HepG2 (cell line): ENCODE results near the gene DYNC1LI2. TPM values are rescaled to one million over a fixed set of nuclear protein-coding genes. Genes with fewer than 3 reads are reported as not detected.

ENCODE experiments used
- CSRNP1 ChIP-seq: sonication (generic); formaldehyde crosslinking; IDR thresholded peaks from 2 replicates; pipeline ENCODE4 v1.8.1; 2023; ENCODE audit warnings: mild to moderate bottlenecking, missing genetic modification reagents
- DZIP1 ChIP-seq: sonication (generic); formaldehyde crosslinking; IDR thresholded peaks from 2 replicates; pipeline ENCODE4 v1.5.0; 2020; ENCODE audit warnings: mild to moderate bottlenecking, missing genetic modification reagents
- ELF4 ChIP-seq: sonication (generic); formaldehyde crosslinking; IDR thresholded peaks from 2 replicates; pipeline ENCODE4 v1.5.0; 2020; ENCODE audit warnings: missing genetic modification reagents, mild to moderate bottlenecking, moderate library complexity, borderline replicate concordance
- KMT2B ChIP-seq: IDR thresholded peaks from 2 replicates; pipeline ENCODE4 v1.6.1; 2016; ENCODE audit warnings: missing genetic modification reagents, missing compliant biosample characterization
- NPAS2 ChIP-seq: sonication (generic); formaldehyde crosslinking; IDR thresholded peaks from 2 replicates; pipeline ENCODE4 v1.8.0; 2022; ENCODE audit warnings: mild to moderate bottlenecking, missing genetic modification reagents, borderline replicate concordance
- TBX3 ChIP-seq: fragments of 450-650 bp; IDR thresholded peaks from 2 replicates; pipeline ENCODE4 v1.6.1; 2017; ENCODE audit warnings: antibody characterized with exemption, mild to moderate bottlenecking, inconsistent platforms, borderline replicate concordance
- THYN1 ChIP-seq: sonication (generic); formaldehyde crosslinking; IDR thresholded peaks from 2 replicates; pipeline ENCODE4 v1.8.1; 2023; ENCODE audit warnings: low read depth, mild to moderate bottlenecking, moderate library complexity, missing genetic modification reagents, borderline replicate concordance
- ZBTB34 ChIP-seq: sonication (generic); formaldehyde crosslinking; IDR thresholded peaks from 2 replicates; pipeline ENCODE4 v1.8.0; 2022; ENCODE audit warnings: mild to moderate bottlenecking, missing genetic modification reagents
- ZBTB7A ChIP-seq: sonication (generic); formaldehyde crosslinking; IDR thresholded peaks from 2 replicates; pipeline ENCODE4 v1.8.0; 2022; ENCODE audit warnings: mild to moderate bottlenecking, missing genetic modification reagents
- ZNF234 ChIP-seq: sonication (generic); formaldehyde crosslinking; conservative IDR thresholded peaks from 2 replicates; pipeline ENCODE4 v1.5.1; 2020; ENCODE audit warnings: mild to moderate bottlenecking, missing genetic modification reagents
- ZNF276 ChIP-seq: sonication (generic); formaldehyde crosslinking; IDR thresholded peaks from 2 replicates; pipeline ENCODE4 v1.4.0; 2020; ENCODE audit warnings: mild to moderate bottlenecking, low read depth, missing genetic modification reagents
- ZNF646 ChIP-seq: sonication (generic); formaldehyde crosslinking; IDR thresholded peaks from 2 replicates; pipeline ENCODE4 v1.9.0; 2021; ENCODE audit warnings: mild to moderate bottlenecking, missing genetic modification reagents
- polyA plus RNA-seq, 8 experiments: library from polyadenylated mRNA; depleted of rRNA in 3 of 8; stranded (reverse) in 7 of 8; unstranded in 1 of 8; fragments of >200 nt; fragmentation: Illumina TruSeq in 4 of 8; extraction: Trizol in 4 of 8; gene quantifications; 2 replicates each; pipeline versions ENCODE4 v1.2.1 to v1.2.3, GENCODE V29; 2011 to 2016; ENCODE audit warnings: low read depth in 4 of 8, missing spikeins in 1 of 8, mixed read lengths in 1 of 8; ENCODE audit not compliant: insufficient read depth in 1 of 8
- total RNA-seq, 5 experiments: library from RNA; depleted of rRNA; stranded (reverse); fragments of >200 nt; fragmentation: Illumina TruSeq; extraction: Trizol; gene quantifications; 2 replicates each; pipeline ENCODE4 v1.2.3, GENCODE V29; 2016; ENCODE audit warnings: low read depth in 1 of 5

DYNC1LI2 gene
- total and polyA plus RNA-seq, 2 of the 13 experiments (the other 11 are each of a cell fraction or from before 2014, with no cell fraction given), result 65.5 to 135 TPM

GRCh38 chr16:66751303-66751991 lies at the start of gene DYNC1LI2 (continued):
- TF ChIP-seq NPAS2 (CRISPR knock-in tag) (no peak), ZBTB34 (CRISPR knock-in tag) (no peak), ZNF276 (CRISPR knock-in tag) (no peak; the same call in none of the 2 replicates), DZIP1 (CRISPR knock-in tag) (peak; percentile 12; the same call in 1 of the 2 replicates), ZNF646 (no peak), THYN1 (CRISPR knock-in tag) (no peak), ELF4 (CRISPR knock-in tag) (no peak), KMT2B (CRISPR knock-in tag) (no peak), ZNF234 (CRISPR knock-in tag) (no peak; the same call in 1 of the 2 replicates), CSRNP1 (CRISPR knock-in tag) (no peak), TBX3 (no peak), ZBTB7A (CRISPR knock-in tag) (no peak)
